ENCODE data around the gene FOXP2. TPM values are rescaled to one million over a fixed set of nuclear protein-coding genes. Genes with fewer than 3 reads are reported as not detected.
"Not testable (repeated sequence)": the region's sequence is repeated elsewhere in the genome, so short reads cannot be mapped to it uniquely, and the experiment has no call there.

Gene FOXP2
- total and polyA plus RNA-seq, 4 donors, result 1.2 to 7.4 (median 5.7) TPM

- TF ChIP-seq REST (IDR thresholded peaks at IDR 0.05), result no peak
These were observed 42.0 kb upstream of the FOXP2 start (continued) for GRCh38 chr7:114372619-114373018.

- TF ChIP-seq FOXA1 (IDR thresholded peaks at IDR 0.05), result no peak
- TF ChIP-seq REST (IDR thresholded peaks at IDR 0.05), result no peak
- TF ChIP-seq, protein P1, sequence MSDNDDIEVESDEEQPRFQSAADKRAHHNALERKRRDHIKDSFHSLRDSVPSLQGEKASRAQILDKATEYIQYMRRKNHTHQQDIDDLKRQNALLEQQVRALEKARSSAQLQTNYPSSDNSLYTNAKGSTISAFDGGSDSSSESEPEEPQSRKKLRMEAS (IDR thresholded peaks at IDR 0.05), result no peak
- no peak for TF ChIP-seq ZBTB33 (IDR thresholded peaks at IDR 0.05)
- no peak for TF ChIP-seq HNF4A (conservative IDR thresholded peaks at IDR 0.05)
- TF ChIP-seq CTCF (IDR thresholded peaks at IDR 0.05; ENCODE audit: low read depth, low read length, missing input control), result no peak
- TF ChIP-seq SP1 (IDR thresholded peaks at IDR 0.05), result no peak
- no peak for TF ChIP-seq EGR1 (IDR thresholded peaks at IDR 0.05; ENCODE audit: low read depth in 2 of 2)
- TF ChIP-seq NR2F2 (IDR thresholded peaks at IDR 0.05), result no peak
- TF ChIP-seq HNF4G (IDR thresholded peaks at IDR 0.05), result no peak
- no peak for DNase-seq (ENCODE audit: low spot score)
- Histone ChIP-seq H3K27me3 (ENCODE audit: control insufficient read depth in 4 of 4, insufficient read depth in 4 of 4, low read length in 3 of 4) (no peaks in the 10 kb centered on the region), H3K4me1 (ENCODE audit: control insufficient read depth in 4 of 4, insufficient read depth in 4 of 4, low read length in 3 of 4) (no peaks in the 10 kb centered on the region), H3K9me3 (ENCODE audit: control insufficient read depth in 4 of 4, low read length in 3 of 4) (no peaks in the 10 kb centered on the region), H3K4me3 (ENCODE audit: low read depth in 1 of 3, low read length in 3 of 3) (no peak overlapping the region), H3K36me3 (ENCODE audit: control insufficient read depth in 4 of 4, insufficient read depth in 3 of 4, low read depth in 1 of 4, low read length in 3 of 4) (no peaks in the 10 kb centered on the region), H3K27ac (ENCODE audit: low read depth in 1 of 2, low read length in 2 of 2) (no peak overlapping the region), H3K9ac (ENCODE audit: low read depth in 1 of 2, low read length in 2 of 2) (no peak overlapping the region)
These were observed 38.7 kb upstream of the FOXP2 start for GRCh38 chr7:114375907-114376306.

GRCh38 chr7:114383946-114384345, 30.7 kb upstream of the FOXP2 start:
- H3K4me3 ChIP-seq (ENCODE audit: low read depth in 1 of 3, low read length in 3 of 3); H3K36me3 ChIP-seq (ENCODE audit: control insufficient read depth in 4 of 4, insufficient read depth in 3 of 4, low read depth in 1 of 4, low read length in 3 of 4); H3K4me1 ChIP-seq (ENCODE audit: control insufficient read depth in 4 of 4, insufficient read depth in 4 of 4, low read length in 3 of 4); DNase-seq (ENCODE audit: low spot score); H3K27me3 ChIP-seq (ENCODE audit: control insufficient read depth in 4 of 4, insufficient read depth in 4 of 4, low read length in 3 of 4); H3K27ac ChIP-seq (ENCODE audit: low read depth in 1 of 2, low read length in 2 of 2); H3K9ac ChIP-seq (ENCODE audit: low read depth in 1 of 2, low read length in 2 of 2); H3K9me3 ChIP-seq (ENCODE audit: control insufficient read depth in 4 of 4, low read length in 3 of 4): not testable (repeated sequence)
- WGBS, result 94% methylated on average over 7 of the region's 7 CpGs

DNA sequence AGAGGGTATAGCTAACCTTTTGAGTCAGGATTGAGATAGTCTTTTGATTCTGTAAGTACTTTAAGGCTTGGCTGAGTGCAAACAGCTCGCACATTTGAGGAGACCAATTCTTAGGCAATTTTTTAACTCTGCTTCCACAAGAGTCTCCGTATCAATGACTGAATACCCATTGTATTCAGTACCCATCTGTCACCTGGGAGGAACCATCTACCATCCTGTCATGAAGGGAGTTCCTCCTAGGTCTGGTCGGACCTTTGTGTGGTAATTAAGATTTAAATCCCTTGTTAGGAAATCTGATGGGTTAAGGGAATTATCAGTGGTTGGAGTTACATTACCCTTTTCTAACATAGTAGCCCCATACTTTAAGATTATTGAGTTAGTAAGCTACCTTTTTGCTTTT, 30.3 kb upstream of the FOXP2 start:
- H3K4me1 ChIP-seq (ENCODE audit: control insufficient read depth in 4 of 4, insufficient read depth in 4 of 4, low read length in 3 of 4); DNase-seq (ENCODE audit: low spot score); H3K9ac ChIP-seq (ENCODE audit: low read depth in 1 of 2, low read length in 2 of 2); H3K36me3 ChIP-seq (ENCODE audit: control insufficient read depth in 4 of 4, insufficient read depth in 3 of 4, low read depth in 1 of 4, low read length in 3 of 4); H3K4me3 ChIP-seq (ENCODE audit: low read depth in 1 of 3, low read length in 3 of 3); H3K9me3 ChIP-seq (ENCODE audit: control insufficient read depth in 4 of 4, low read length in 3 of 4); H3K27me3 ChIP-seq (ENCODE audit: control insufficient read depth in 4 of 4, insufficient read depth in 4 of 4, low read length in 3 of 4); H3K27ac ChIP-seq (ENCODE audit: low read depth in 1 of 2, low read length in 2 of 2): not testable (repeated sequence)
- WGBS, result 96% methylated on average over 3 of the region's 3 CpGs
